KG1 (cell line): Measurements from ENCODE around the gene PATE2.

Experiments used
- DNase-seq: peaks from one replicate; lab custom pipeline; 2025; lab: John Stamatoyannopoulos, UW

Gene PATE2

DNA sequence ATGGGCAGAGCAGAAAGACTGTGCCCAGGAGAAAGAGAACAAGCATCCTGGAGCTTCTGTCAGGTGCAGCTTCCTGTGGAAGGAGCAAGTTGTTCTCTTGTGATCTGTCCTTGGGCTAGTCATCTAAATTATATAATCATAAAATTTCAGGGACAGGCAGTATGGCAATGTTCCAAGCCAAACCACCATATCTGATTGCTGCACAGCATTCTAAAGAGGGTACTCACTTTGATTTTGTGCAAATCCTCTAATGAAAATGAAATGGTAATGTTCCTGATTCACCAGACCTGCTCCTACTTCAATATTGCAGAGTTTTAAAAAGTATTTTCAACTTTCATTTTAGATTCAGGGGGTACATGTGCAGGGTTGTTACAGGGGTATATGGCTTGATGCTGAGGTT is at the start of gene PATE2:
TSS of gene PATE2 (minus strand) at position 101 of the 400 bp plus-strand sequence. CDS start at position 46, 55 bp downstream.
- no peak for DNase-seq

DNA sequence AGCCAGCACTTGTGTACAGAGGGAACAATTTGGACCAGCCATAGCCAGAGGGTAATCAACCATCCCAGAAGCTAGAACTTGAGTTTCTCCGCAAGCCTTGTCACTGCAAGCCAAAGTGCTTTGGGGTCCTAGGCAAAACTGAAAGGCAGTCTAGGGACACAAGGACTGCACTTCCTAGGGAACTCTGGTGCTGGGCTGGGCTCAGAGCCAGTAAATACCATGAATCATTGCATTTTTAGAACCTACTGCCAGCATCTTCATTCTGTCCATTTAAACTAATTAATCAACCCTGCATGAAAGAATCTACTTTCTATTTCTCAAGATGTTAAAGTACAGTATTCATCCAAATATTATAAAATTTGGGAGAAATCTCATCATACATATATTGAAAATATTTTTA is 29.3 kb upstream of the PATE2 start:
- DNase-seq = no peak

DNA sequence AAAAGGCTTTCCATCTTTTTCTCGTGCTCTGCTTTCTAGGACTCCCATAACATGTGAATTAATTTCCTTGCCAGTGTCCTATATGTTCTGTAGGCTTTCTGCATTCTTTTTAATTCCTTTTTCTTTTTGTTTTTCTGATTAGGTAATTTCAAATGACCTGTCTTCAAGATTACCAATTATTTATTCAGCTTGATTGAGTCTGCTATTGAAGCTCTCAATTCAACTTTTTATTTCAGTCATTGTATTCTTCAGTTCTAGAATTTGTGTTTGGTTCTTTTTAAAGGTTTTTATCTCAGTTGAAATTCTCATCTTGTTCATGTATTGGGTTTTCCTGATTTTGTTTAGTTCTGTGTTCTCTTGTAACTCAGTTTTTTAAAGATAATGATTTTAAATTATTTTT is 23.8 kb upstream of the PATE2 start:
- no peak for DNase-seq

DNA sequence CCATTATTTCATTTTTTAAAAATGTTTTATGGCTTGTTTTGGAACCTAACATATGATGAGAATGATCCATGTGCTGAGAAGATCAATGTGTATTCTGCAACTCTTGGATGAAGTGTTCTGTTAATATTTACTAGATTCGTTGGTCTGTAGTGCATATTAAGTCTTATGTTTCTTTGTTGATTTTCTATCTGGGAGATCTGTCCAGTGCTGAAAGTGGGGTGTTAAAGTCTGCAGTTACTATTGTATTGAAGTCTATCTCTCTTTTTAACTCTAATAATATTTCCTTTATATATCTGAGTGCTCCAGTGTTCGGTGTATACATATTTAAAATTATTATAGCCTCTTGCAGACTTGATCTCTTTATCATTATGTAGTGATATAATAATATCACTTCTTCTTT is 21.2 kb upstream of the PATE2 start:
- no peak for DNase-seq

DNA sequence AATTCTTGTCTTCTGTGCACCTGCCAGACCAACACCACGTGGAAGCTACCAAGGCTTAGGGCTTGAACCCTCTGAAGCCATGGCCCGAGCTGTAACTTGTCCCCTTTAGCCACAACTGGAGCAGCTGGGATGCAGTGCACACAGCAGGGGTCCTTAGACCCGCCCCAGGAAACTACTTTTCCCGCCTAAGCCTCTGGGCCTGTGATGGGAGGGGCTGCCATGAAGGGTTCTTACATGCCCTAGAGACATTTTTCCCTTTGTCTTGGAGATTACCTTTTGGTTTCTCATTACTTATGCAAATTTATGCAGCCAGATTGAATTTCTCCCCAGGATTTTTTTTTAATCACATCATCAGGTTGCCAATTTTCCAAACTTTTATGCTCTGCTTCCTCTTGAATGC is 19.0 kb upstream of the PATE2 start:
- no peak for DNase-seq

DNA sequence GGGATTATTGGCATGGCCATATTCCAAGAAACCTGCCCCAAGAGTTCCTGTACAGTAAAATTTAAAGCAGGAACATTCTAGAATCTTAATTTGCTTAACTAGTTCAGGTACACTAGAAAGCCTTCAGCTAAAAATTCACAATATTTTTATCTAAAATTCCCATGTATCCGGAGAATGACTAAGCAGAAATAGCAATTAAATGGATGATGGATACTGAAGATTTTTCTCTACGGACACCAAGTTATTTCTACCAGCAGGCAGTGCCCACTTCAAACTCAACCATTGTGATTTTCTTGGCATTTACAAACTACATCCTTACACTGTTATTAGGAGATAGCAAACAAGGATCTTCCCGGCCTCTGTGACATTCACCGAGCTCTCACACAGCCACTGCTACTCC is 12.2 kb upstream of the PATE2 start:
- no peak for DNase-seq

DNA sequence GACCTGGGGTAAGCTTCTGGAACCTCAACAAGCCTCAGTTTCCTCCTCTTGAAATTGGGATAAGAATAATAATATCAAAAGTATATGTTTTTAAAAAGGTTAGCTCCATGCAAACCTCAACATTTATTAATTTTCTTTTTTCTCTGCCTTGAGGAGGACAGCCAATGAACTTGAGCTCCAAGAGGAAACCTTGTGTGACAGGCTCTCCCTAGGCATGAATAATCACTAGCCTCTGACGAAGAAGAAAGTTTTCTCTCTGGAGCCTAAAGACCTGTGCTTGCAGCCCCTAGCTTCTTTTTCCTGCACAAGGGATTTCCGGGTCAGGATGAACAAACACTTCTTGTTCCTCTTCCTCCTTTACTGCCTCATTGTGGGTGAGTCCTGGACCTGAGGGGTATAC is 9.2 kb upstream of the PATE2 start, which contains the start of gene PATE3:
TSS of gene PATE3 (plus strand) at position 301 of the 400 bp plus-strand sequence. CDS start at position 326, 25 bp downstream.
- no peak for DNase-seq

DNA sequence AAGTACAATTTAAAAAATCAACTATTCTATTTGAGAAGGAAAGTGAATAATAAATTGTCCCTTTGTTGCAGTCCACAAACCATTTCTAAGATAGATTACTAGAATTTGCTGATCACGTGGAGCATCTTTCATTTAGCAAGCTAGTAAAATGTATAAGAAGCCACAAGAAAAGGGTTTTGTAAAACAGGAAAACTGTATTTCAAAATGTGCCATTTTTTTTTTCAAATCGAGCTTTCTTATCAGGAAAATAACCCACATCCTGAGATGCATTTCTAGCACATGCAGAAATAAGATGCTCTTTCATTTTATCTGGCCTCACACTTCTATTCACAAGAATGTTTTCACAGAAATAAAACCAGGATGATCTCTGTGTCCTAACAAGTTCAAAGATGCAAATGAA is 6.0 kb upstream of the PATE2 start:
- DNase-seq = no peak

DNA sequence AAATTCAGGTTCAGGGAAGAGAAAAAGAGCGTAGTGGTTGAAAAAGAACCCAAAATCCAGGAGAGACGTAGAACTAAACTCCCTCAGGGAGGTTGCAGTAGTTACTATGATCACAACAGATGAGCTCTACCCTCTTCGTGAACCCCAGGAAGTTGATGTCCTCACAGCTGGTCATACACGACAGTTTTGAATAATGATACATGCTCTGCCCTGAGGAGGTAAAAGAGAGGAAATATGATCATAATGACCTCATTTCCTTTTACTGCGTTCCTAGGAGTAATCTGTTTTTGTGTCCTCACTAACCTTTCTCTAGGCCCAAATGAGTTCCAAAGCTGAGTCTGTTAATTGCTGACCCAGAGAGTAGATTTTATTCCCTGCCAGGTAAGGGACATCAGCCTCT is 1.3 kb downstream of the PATE2 start:
- no peak for DNase-seq

DNA sequence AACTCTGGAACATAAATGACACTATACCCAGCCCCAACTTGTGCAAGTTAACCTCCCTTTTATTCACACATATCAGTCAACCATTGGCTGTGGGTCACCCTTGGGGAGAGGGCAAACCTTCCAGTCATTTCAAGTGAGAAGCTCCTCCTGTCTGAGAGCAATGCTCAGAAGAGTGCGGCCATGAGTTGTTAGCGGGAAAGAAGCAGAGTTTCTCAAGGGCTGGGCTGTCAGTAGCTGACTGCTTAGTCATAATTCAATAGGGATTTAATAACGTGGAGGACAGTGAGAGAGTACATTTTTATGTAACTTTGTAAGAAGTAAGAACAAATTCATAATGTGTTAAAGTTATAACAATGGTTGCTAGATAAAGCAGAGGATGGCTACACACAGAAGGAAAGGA is 5.1 kb downstream of the PATE2 start:
- no peak for DNase-seq

DNA sequence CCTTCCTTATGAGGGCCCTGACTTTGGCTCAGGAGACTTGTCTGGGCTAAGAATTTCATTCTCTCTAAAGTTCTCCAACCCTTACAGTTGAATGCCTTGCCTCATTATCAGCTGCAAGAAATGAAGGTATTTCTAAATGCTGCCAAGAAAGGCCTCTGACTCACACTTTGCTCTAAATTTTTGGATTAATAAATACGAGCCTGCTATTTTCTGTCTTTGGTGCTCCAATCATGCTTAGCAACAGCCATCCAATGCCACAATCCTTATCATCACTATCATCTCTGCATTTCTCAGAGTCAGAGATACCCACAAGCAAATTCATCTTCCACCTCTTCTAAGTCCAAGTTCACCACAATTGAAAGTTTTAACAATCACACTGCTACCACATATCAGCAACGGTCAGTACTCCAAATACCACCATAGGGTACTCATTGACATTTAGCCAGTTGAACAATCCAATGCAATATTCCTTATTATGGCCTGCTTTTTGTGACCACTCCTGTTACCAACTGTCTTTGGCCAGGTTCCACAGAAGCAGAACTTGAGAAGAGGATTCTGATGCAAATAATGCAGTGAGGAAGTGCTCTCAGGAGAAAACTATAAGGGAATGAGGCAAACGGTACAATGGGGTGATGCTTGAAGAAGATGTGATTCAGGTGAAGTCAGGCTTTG is 5.7 kb downstream of the PATE2 start:
- DNase-seq = no peak

DNA sequence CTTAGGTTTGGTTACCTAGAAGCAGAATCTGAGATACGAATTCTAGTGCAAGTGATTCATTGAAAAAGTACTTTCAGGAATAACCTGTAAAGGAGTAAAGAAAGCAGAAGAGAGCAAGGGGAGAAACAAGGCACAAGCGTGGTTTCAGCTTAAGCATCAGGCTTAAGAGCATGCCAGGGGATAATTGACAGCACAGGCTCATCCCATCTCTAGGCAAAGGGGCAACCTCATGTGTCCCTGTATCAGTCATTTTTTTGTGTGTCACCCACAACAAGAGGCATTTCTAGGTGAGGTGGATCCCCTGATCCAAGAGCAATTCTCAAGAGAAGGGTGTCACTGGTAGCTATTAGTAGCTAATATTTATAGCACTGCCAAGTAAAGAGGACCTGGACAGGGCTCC is 8.0 kb downstream of the PATE2 start:
- no peak for DNase-seq

DNA sequence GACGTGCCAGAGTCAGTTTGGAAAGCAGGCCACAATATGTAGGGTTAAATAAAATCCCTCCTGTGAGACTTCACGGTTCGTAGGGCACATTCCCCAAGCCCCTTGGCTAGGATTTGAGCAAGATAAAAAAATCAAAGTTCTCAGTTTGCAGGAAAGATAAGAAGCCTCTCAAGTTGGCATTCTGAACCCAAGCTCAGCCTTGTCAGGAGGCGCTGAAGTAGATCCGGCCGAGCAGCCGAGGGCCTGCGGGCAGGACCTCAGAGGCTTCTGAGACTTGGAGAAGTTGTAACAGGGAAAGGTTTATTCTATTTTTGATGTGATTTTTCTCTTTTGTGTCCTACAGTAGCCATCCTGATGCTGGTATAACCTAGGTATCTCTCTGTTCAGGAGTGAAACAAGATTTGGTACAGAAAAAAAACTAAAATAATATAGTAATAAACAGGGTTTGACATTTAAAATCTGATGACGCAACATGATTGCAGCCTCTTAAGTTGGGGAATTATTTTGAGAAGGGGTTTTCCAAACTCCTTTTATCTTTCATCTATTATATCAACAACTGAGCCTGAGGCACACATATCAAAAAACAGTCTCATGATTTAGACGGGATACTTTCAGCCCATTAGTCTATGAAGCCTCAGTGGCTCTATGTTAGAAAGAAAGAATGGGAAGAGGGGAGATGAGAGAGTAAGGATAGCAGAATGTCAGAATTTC is 10.1 kb downstream of the PATE2 start:
- DNase-seq = no peak

DNA sequence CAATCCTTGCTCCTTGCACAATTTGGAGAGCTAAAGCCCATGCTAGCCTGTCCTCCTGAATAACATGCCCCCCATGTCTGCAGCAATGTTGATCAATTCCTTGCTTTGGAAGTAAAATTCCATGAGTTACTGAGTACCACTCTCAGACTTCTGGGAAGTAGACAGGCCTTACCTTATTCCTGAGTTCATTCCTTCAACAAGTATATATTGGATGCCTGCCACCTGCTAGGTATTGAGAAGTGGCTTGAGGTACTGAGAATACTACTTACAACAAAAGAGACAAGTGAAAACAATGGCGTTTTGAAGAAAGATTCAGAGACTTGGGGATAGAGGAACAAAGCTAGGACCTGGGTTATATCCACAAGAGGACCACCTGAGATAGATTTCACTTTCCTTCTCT is 12.4 kb downstream of the PATE2 start:
- no peak for DNase-seq

DNA sequence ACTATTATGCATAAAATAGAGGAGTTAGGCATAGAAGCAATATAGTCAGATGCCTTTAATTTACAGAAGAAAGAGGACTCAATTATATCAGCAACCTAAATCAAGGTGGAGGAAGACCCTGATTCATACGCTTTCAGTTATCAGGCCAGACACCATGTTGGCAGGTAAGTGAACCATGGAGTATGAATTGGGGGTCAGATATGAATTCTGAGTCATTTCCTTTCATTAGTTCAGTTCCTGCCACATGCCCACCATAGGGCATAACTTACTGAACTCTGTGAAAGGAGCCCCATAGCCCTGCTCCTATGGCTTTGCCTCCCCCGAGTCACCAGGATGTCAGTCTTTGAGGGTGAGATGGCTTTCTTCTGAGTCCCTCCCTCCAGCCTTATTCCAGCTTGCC is 15.1 kb downstream of the PATE2 start:
- DNase-seq = no peak

DNA sequence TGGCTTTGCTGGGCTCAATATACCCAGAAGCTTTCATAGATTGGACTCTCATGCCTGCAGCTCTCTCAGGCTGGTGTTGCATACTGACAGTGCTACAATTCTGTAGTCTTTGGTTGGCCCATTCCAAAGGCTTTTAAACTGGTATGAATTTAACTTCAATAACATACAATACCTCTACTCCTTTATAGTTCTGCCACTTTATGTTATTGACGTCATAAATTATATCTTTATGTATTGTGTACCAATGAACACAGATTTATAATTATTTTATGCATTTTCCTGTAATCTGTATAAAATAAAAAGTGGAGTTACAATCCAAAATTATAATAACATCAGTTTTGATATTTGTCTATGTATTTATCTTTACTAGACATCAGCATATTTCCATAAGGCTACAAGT is 16.2 kb downstream of the PATE2 start:
- DNase-seq = no peak

DNA sequence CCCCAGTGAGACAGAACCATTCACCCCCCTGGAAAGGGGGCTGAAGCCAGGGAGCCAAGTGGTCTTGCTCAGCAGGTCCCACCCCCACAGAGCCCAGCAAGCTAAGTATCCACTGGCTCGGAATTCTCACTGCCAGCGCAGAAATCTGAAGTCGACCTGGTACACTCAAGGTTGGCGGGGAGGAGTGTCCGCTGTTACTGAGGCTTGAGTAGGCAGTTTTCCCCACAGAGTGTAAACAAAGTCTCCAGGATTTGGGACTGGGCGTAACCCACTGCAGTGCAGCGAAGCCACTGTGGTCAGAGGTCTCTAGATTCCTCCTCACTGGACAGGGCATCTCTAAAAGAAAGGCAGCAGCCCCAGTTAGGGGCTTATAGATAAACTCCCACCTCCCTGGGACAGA is 22.6 kb downstream of the PATE2 start:
- DNase-seq = no peak

DNA sequence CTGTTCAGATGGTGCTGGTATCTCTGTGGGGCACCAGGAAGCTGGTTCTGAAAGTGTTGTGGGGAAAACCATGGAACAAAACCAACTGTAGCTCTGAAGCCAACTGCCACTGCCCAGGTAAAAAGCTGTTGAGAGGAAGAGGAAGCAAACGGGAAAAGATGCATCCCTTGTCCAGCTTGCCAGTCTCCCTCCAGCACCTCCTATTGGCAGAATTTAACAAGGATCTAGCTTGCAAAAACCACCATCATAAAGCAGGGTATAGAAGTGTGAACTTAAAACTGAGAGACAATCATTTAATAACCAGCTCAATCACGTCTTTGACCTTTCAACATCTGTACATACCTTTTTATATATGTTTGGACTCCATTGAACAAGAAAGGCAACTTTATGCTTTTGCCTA is 28.0 kb downstream of the PATE2 start:
- no peak for DNase-seq

DNA sequence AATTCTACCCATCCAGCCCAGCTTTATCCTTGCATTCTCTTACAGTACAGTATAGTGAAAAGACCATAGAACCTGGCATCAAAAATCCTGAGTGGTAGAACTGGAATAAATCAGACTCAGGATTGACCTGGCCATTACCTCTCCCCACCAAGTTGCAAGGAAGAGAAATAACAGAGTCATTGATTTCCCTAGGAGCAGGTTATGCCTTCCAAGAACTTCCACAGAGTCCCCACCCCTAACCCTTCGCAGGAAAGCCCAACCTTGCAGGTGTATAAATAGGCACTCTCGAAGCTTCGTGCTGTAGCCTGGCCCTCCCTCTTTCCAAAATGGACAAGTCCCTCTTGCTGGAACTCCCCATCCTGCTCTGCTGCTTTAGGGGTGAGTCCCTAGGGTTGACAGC is 32.6 kb downstream of the PATE2 start, which contains the start of gene PATE1:
TSS of gene PATE1 (plus strand) at position 301 of the 400 bp plus-strand sequence. CDS start at position 327, 26 bp downstream.
- no peak for DNase-seq

DNA sequence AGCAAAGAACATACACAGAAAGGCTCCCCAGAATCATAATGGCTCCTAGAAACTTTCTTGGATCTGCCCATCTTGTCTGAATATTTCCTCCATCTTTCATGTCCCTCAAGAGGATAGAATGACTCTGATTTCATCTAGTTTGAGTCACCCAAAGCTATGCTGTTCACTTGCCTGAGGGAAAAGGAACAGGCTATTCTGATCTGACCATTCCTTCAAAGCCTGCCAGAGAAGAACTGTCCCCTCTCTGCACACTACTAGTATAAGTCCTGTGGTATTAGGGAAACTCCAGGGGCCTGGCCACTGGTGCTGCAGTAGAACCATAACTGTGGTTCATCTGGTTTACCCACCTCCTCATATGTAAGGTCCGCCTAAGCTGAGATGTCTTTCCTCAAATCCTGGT is 34.9 kb downstream of the PATE2 start:
- no peak for DNase-seq

DNA sequence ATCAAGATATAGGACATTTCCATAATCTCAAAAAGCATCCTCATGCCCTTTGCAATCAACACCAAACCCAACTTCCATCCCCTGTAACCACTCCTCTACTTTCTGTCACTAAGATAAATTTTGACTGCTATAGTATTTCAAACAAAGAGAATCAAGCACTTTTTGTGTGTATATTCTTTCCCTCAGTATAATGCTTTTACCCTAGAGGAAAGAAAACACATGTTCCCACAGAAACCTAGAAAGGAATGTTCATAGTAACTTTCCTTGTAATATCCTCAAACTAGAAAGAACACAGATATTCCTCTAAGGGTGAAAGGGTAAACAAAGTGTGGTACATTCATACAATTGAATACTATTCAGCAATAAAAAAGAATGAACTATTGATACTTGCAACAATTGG is 38.0 kb downstream of the PATE2 start:
- no peak for DNase-seq

DNA sequence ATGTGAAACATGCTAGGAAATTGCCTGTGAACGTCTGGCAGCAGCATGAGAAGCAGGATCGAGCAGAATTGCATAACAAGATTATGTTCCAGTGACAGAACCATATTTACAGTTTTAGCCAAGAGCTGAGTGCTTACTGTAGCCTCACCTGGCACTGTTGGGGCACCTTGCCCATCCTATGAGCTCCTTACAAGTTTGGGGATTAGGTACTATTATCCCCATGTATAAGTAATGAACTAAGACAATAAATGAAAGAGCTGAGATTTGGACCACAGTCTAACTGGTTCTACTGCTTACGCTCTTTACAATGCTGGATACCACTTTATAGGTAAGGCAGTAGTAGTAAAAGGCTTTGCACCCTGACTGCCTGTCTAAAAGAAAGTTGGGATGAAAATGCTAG is 49.7 kb downstream of the PATE2 start:
- no peak for DNase-seq
